ENCODE data around the gene PNPLA7. TPM values are rescaled to one million over a fixed set of nuclear protein-coding genes. Genes with fewer than 3 reads are reported as not detected.

PNPLA7 gene
- total RNA-seq, 1 experiment from 2014 or later = 1.3 TPM

- no peaks in the 10 kb centered on the region for H3K4me1 Mint-ChIP-seq
- H3K27ac Mint-ChIP-seq = no peak overlapping the region
- no peaks in the 10 kb centered on the region for H3K36me3 Mint-ChIP-seq
- ATAC-seq (no peak), DNase-seq (ENCODE audit: low spot score) (no peak)
- H3K9me3 Mint-ChIP-seq = no peaks in the 10 kb centered on the region
- ChIA-PET POLR2A (no interaction called here), CTCF (interaction anchor here (0.6 to 3.3 kb wide), 4 partner anchors 11 to 125 kb away, joined by 3 to 24 read pairs (median 5); partner anchors contain the start of genes EXD3, NOXA1 and NRARP)
- H3K4me3 Mint-ChIP-seq = no peak overlapping the region
- TF ChIP-seq, protein P1, sequence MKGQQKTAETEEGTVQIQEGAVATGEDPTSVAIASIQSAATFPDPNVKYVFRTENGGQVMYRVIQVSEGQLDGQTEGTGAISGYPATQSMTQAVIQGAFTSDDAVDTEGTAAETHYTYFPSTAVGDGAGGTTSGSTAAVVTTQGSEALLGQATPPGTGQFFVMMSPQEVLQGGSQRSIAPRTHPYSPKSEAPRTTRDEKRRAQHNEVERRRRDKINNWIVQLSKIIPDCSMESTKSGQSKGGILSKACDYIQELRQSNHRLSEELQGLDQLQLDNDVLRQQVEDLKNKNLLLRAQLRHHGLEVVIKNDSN (CRISPR knock-in tag; IDR thresholded peaks at IDR 0.05) = no peak
- no peak for TF ChIP-seq ZNF121 (CRISPR knock-in tag; IDR thresholded peaks at IDR 0.05)
- TF ChIP-seq CREB1 (CRISPR knock-in tag; IDR thresholded peaks at IDR 0.05) = no peak
- TF ChIP-seq, protein P2, sequence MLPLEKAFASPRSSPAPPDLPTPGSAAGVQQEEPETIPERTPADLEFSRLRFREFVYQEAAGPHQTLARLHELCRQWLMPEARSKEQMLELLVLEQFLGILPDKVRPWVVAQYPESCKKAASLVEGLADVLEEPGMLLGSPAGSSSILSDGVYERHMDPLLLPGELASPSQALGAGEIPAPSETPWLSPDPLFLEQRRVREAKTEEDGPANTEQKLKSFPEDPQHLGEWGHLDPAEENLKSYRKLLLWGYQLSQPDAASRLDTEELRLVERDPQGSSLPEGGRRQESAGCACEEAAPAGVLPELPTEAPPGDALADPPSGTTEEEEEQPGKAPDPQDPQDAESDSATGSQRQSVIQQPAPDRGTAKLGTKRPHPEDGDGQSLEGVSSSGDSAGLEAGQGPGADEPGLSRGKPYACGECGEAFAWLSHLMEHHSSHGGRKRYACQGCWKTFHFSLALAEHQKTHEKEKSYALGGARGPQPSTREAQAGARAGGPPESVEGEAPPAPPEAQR (CRISPR knock-in tag; IDR thresholded peaks at IDR 0.05) = no peak
- TF ChIP-seq, protein P3, sequence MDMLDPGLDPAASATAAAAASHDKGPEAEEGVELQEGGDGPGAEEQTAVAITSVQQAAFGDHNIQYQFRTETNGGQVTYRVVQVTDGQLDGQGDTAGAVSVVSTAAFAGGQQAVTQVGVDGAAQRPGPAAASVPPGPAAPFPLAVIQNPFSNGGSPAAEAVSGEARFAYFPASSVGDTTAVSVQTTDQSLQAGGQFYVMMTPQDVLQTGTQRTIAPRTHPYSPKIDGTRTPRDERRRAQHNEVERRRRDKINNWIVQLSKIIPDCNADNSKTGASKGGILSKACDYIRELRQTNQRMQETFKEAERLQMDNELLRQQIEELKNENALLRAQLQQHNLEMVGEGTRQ (CRISPR knock-in tag; IDR thresholded peaks at IDR 0.05) = no peak
- TF ChIP-seq IRF2 (CRISPR knock-in tag; IDR thresholded peaks at IDR 0.05; ENCODE audit: borderline replicate concordance, low read depth) = no peak
- no peak for TF ChIP-seq GRHL2 (CRISPR knock-in tag; IDR thresholded peaks at IDR 0.05; ENCODE audit: insufficient replicate concordance, severe bottlenecking)
- no peak for TF ChIP-seq SMAD3 (CRISPR knock-in tag; IDR thresholded peaks at IDR 0.05; ENCODE audit: borderline replicate concordance)
- TF ChIP-seq ELF4 (CRISPR knock-in tag; IDR thresholded peaks at IDR 0.05; ENCODE audit: low read depth) = no peak
- no peak for TF ChIP-seq PRDM15 (CRISPR knock-in tag; IDR thresholded peaks at IDR 0.05)
- no peak for TF ChIP-seq ZNF396 (CRISPR knock-in tag; IDR thresholded peaks at IDR 0.05; ENCODE audit: borderline replicate concordance)
- TF ChIP-seq ZNF219 (CRISPR knock-in tag; IDR thresholded peaks at IDR 0.05; ENCODE audit: borderline replicate concordance) = no peak
- no peak for TF ChIP-seq NR1H2 (CRISPR knock-in tag; IDR thresholded peaks at IDR 0.05)
- no peaks in the 10 kb centered on the region for H3K27me3 Mint-ChIP-seq (ENCODE audit: low read depth)
Observed at GRCh38 chr9:137411645-137412380, 138.4 kb downstream of the PNPLA7 start.

DNA sequence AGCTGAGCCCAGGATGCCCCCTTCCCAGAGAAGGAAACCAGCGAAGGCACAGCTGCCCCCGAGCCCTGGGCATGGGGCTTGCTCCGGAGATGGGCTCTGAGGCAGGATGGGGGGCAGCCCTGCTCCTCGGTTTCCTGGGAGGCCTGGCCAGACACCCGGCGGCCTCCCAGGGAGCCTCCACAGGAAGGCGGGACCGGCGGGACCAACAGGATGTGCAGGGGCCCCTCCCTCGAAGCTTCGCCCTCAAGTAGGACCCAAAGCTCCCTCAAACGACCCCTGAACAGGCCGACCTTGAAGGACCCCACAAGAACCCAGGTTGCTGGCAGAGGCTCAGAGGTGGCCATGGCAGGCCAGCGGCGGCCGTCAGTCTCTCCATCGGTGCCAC, 138.9 kb downstream of the PNPLA7 start:
- POLR2A ChIA-PET = no interaction called here
- Mint-ChIP-seq H3K9me3 (no peaks in the 10 kb centered on the region), H3K4me1 (no peaks in the 10 kb centered on the region), H3K4me3 (no peak overlapping the region), H3K36me3 (no peaks in the 10 kb centered on the region), H3K27ac (no peak overlapping the region), H3K27me3 (ENCODE audit: low read depth) (peaks cover 1% of the 10 kb centered on the region; the same call in 1 of the 2 replicates)
- DNase-seq (ENCODE audit: low spot score) (no peak), ATAC-seq (no peak)
- CTCF ChIA-PET = interaction anchor here (1.4 to 3.3 kb wide), 2 partner anchors 12 to 124 kb away, joined by 5 to 24 read pairs; partner anchors contain the start of genes EXD3 and NOXA1
- TF ChIP-seq SMAD3 (CRISPR knock-in tag; IDR thresholded peaks at IDR 0.05; ENCODE audit: borderline replicate concordance) (no peak), MYBL2 (CRISPR knock-in tag; IDR thresholded peaks at IDR 0.05) (no peak)

DNA sequence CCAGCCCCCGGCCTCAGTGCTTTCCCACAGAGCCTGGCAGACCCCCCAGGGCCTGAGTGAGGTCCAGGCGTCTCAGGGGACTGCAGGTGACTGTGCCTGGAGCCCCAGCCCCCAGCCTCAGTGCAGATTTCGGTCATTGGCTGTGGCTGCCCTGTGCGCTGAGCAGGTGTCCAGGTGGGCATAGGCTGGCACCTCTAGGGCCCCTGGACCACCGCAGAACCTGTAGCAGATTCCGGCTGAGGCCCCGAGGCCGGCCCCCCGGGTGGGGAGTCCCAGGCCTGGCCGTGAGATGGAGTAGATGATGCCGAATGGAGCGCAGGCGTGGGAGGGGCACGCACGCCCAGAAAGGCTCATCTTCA, 139.3 kb downstream of the PNPLA7 start:
- ATAC-seq (no peak), DNase-seq (ENCODE audit: low spot score) (no peak)
- no peaks in the 10 kb centered on the region for H3K9me3 Mint-ChIP-seq
- TF ChIP-seq, protein P4, sequence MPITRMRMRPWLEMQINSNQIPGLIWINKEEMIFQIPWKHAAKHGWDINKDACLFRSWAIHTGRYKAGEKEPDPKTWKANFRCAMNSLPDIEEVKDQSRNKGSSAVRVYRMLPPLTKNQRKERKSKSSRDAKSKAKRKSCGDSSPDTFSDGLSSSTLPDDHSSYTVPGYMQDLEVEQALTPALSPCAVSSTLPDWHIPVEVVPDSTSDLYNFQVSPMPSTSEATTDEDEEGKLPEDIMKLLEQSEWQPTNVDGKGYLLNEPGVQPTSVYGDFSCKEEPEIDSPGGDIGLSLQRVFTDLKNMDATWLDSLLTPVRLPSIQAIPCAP (CRISPR knock-in tag; IDR thresholded peaks at IDR 0.05) = no peak
- TF ChIP-seq PRDM15 (CRISPR knock-in tag; IDR thresholded peaks at IDR 0.05) (no peak), ELF4 (CRISPR knock-in tag; IDR thresholded peaks at IDR 0.05; ENCODE audit: low read depth) (no peak), SMAD4 (CRISPR knock-in tag; IDR thresholded peaks at IDR 0.05) (no peak), NFYB (CRISPR knock-in tag; conservative IDR thresholded peaks at IDR 0.05; ENCODE audit: low read depth) (no peak), TCF7 (CRISPR knock-in tag; IDR thresholded peaks at IDR 0.05; ENCODE audit: low read depth) (no peak)

More for the DNA sequence above, 139.3 kb downstream of the PNPLA7 start:
- Mint-ChIP-seq H3K4me1 (no peaks in the 10 kb centered on the region), H3K27ac (no peak overlapping the region), H3K4me3 (no peak overlapping the region), H3K36me3 (no peaks in the 10 kb centered on the region), H3K27me3 (ENCODE audit: low read depth) (peaks cover 5% of the 10 kb centered on the region; the same call in 1 of the 2 replicates)
- POLR2A ChIA-PET = no interaction called here
- CTCF ChIA-PET = interaction anchor here (1.4 to 1.8 kb wide), 2 partner anchors 12 to 124 kb away, joined by 5 to 8 read pairs; partner anchors contain the start of genes EXD3 and NOXA1
